K562 (cell line): ENCODE results near the gene TAL1. TPM values are rescaled to one million over a fixed set of nuclear protein-coding genes. Genes with fewer than 3 reads are reported as not detected.

Experiments
- BDP1 ChIP-seq: IDR thresholded peaks from 3 replicates; pipeline ENCODE4 v1.6.1; 2011; ENCODE audit not compliant: insufficient read length, insufficient read depth
- CEBPG ChIP-seq, 3 experiments: fragments of 200-800 bp in 1 of 3; sonication (Bioruptor generic) in 1 of 3; sonication (generic) in 1 of 3; formaldehyde crosslinking in 1 of 3; IDR thresholded peaks in 2 of 3; conservative IDR thresholded peaks in 1 of 3; 2 replicates each; pipeline versions ENCODE4 v1.6.1 to v1.8.0; 2016 to 2022; ENCODE audit warnings: missing compliant biosample characterization in 2 of 3, missing genetic modification characterization in 2 of 3, mild to moderate bottlenecking in 1 of 3, missing genetic modification reagents in 1 of 3
- ELF1 ChIP-seq: fragments of 200-800 bp; sonication (Bioruptor generic); IDR thresholded peaks from 2 replicates; pipeline ENCODE4 v1.6.1; 2016; ENCODE audit warnings: missing genetic modification characterization, missing compliant biosample characterization
- EWSR1 ChIP-seq: fragments of 450-650 bp; IDR thresholded peaks from 2 replicates; pipeline ENCODE4 v1.6.1; 2018; ENCODE audit warnings: borderline replicate concordance, mild to moderate bottlenecking, low read depth, moderate library complexity; ENCODE audit not compliant: partially characterized antibody
- FOXA3 ChIP-seq, 2 experiments: fragments of 450-650 bp in 1 of 2; sonication (generic) in 1 of 2; formaldehyde crosslinking; IDR thresholded peaks in 1 of 2; conservative IDR thresholded peaks in 1 of 2; 2 replicates each; pipeline versions ENCODE4 v1.4.0 to v1.8.0; 2020 to 2022; ENCODE audit warnings: mild to moderate bottlenecking in 2 of 2, missing genetic modification reagents in 1 of 2
- FUS ChIP-seq: fragments of 200-400 bp; formaldehyde crosslinking; optimal IDR thresholded peaks from 2 replicates; pipeline ENCODE3; 2017; ENCODE audit warnings: low read depth, low read length
- HDAC3 ChIP-seq: fragments of 450-650 bp; IDR thresholded peaks from 2 replicates; pipeline ENCODE4 v1.6.1; 2018; ENCODE audit warnings: borderline replicate concordance, mild to moderate bottlenecking, moderate library complexity; ENCODE audit not compliant: partially characterized antibody
- HNRNPL ChIP-seq: fragments of 200-400 bp; formaldehyde crosslinking; IDR thresholded peaks from 2 replicates; pipeline ENCODE4 v1.6.1; 2017; ENCODE audit warnings: low read depth, mild to moderate bottlenecking, low read length
- HNRNPUL1 ChIP-seq: fragments of 200-400 bp; formaldehyde crosslinking; IDR thresholded peaks from 2 replicates; pipeline ENCODE4 v1.6.1; 2017; ENCODE audit warnings: low read length
- KDM5B ChIP-seq: fragments of 200-600 bp; sonication (generic); IDR thresholded peaks from 2 replicates; pipeline ENCODE4 v1.6.1; 2012; ENCODE audit warnings: low read depth, mild to moderate bottlenecking, moderate library complexity, low read length, control low read depth, inconsistent platforms; ENCODE audit not compliant: insufficient replicate concordance
- SRSF7 ChIP-seq: fragments of 200-400 bp; formaldehyde crosslinking; optimal IDR thresholded peaks from 2 replicates; pipeline ENCODE3; 2017; ENCODE audit warnings: mild to moderate bottlenecking, low read depth, low read length
- TBP ChIP-seq: optimal IDR thresholded peaks from 2 replicates; pipeline ENCODE3; 2011; ENCODE audit warnings: low read depth, low read length, improper control_type of control experiment
- TRIM24 ChIP-seq, 2 experiments: fragments of 450-650 bp; IDR thresholded peaks; 2 replicates each; pipeline ENCODE4 v1.6.1; 2016
- U2AF2 ChIP-seq: fragments of 200-400 bp; formaldehyde crosslinking; optimal IDR thresholded peaks from 2 replicates; pipeline ENCODE3; 2017; ENCODE audit warnings: low read depth, mild to moderate bottlenecking, low read length
- ZBTB1 ChIP-seq: sonication (generic); formaldehyde crosslinking; IDR thresholded peaks from 2 replicates; pipeline ENCODE4 v1.8.1; 2023; ENCODE audit warnings: missing genetic modification reagents, low read depth, mild to moderate bottlenecking, borderline replicate concordance
- ZNF707 ChIP-seq: fragments of 250-450 bp; sonication (Bioruptor Pico); conservative IDR thresholded peaks from 2 replicates; pipeline ENCODE4 v1.8.0; 2022; ENCODE audit warnings: inconsistent platforms, mild to moderate bottlenecking, moderate library complexity
- polyA plus RNA-seq, 8 experiments: library from polyadenylated mRNA; depleted of rRNA in 4 of 8; stranded (reverse) in 5 of 8; unstranded in 3 of 8; fragments of >200 nt; fragmentation: Nextera tagmentation in 2 of 8; fragmentation: Illumina TruSeq in 1 of 8; extraction: Ambion mirVana in 2 of 8; extraction: Trizol in 1 of 8; gene quantifications; 2 replicates each; pipeline versions ENCODE4 v1.2.1 to v1.2.3, GENCODE V29; 2011 to 2014; ENCODE audit warnings: inconsistent platforms in 1 of 8, missing spikeins in 1 of 8
- total RNA-seq, 7 experiments: library from RNA; depleted of rRNA in 6 of 7; stranded (reverse); fragments of >200 nt in 6 of 7; fragmentation: Illumina TruSeq in 2 of 7; extraction: Trizol in 2 of 7; gene quantifications; 2 replicates each; pipeline versions ENCODE4 v1.2.1 to v1.2.3, GENCODE V29; 2011 to 2021; ENCODE audit warnings: low replicate concordance in 1 of 7
- TF ChIP-seq, protein P1 (sequence below), 2 experiments: IDR thresholded peaks; 2 replicates each; pipeline ENCODE4 v1.6.1; 2012; ENCODE audit warnings: improper control_type of control experiment in 2 of 2, low read depth in 2 of 2, low read length in 2 of 2, borderline replicate concordance in 1 of 2
- TF ChIP-seq, protein P2 (sequence below): fragments of 250-450 bp; sonication (Bioruptor Pico); IDR thresholded peaks from 2 replicates; pipeline ENCODE4 v1.8.0; 2021; ENCODE audit warnings: moderate library complexity, mild to moderate bottlenecking, inconsistent platforms
- TF ChIP-seq, protein P3 (sequence below): sonication (generic); formaldehyde crosslinking; IDR thresholded peaks from 2 replicates; pipeline ENCODE4 v1.8.0; 2022; ENCODE audit warnings: mild to moderate bottlenecking, low read depth, missing genetic modification reagents
- TF ChIP-seq, protein P4 (sequence below): fragments of 250-450 bp; sonication (Bioruptor Pico); IDR thresholded peaks from 2 replicates; pipeline ENCODE4 v1.4.0; 2020; ENCODE audit warnings: mild to moderate bottlenecking

The TAL1 gene
- total and polyA plus RNA-seq, 9 of the 15 experiments (the other 6 are each of a cell fraction or from before 2014, with no cell fraction given) = 18.5 to 106 (median 59.7) TPM

DNA sequence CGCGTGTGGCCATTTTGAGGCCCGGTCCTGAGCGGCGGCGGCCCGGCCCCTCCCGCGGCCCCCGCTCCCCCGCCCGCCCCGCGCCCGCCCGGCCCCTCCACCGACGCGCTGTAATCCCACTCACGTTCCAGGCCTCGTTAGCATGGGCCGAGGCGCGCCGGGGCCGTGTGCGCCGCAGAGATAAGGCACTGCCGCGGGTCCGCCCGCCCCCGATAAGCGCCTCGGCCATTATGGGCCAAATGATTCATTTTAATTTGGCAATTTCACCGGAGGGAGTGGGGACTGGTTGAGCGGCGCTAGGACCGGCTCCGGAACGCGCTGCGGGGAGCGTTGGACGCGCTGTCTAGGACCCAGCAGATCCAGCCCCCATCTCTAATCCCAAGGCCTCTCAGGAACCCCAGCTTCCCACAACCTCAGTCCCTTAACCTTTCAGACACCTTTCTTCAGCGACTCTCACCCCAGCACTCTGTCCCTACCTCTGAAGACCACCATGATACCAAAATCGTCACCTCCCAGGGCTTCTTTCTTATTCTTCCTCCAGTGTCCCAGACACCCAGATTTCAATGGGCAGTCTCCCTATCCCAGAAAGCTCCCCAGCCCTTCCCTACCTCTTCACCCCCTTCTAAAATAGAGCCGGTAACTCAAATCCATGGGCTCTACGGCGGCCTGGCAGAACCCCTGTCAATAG is at the start of gene TAL1 (continued):
- TF ChIP-seq, protein P1, sequence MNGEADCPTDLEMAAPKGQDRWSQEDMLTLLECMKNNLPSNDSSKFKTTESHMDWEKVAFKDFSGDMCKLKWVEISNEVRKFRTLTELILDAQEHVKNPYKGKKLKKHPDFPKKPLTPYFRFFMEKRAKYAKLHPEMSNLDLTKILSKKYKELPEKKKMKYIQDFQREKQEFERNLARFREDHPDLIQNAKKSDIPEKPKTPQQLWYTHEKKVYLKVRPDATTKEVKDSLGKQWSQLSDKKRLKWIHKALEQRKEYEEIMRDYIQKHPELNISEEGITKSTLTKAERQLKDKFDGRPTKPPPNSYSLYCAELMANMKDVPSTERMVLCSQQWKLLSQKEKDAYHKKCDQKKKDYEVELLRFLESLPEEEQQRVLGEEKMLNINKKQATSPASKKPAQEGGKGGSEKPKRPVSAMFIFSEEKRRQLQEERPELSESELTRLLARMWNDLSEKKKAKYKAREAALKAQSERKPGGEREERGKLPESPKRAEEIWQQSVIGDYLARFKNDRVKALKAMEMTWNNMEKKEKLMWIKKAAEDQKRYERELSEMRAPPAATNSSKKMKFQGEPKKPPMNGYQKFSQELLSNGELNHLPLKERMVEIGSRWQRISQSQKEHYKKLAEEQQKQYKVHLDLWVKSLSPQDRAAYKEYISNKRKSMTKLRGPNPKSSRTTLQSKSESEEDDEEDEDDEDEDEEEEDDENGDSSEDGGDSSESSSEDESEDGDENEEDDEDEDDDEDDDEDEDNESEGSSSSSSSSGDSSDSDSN (IDR thresholded peaks at IDR 0.05; ENCODE audit: borderline replicate concordance in 1 of 2, low read depth in 2 of 2, low read length in 2 of 2) = peak in 1 of 2 experiments; percentile 68; a peak in 2 of 4 replicates
- TF ChIP-seq ELF1 (tag) = peak; percentile 56; the same call in 1 of the 2 replicates
- no peak for TF ChIP-seq FOXA3 (CRISPR knock-in tag; conservative IDR thresholded peaks at IDR 0.05 in 1 of 2, IDR thresholded peaks at IDR 0.05 in 1 of 2)
- no peak for TF ChIP-seq U2AF2
- TF ChIP-seq TRIM24 (IDR thresholded peaks at IDR 0.05) = peak; percentile 62 to 82
- TF ChIP-seq CEBPG (CRISPR knock-in tag; IDR thresholded peaks at IDR 0.05) = no peak
- TF ChIP-seq CEBPG (tag; conservative IDR thresholded peaks at IDR 0.05 in 1 of 2, IDR thresholded peaks at IDR 0.05 in 1 of 2) = no peak
- no peak for TF ChIP-seq HNRNPUL1
- peak; percentile 90 for TF ChIP-seq HDAC3
- TF ChIP-seq, protein P2, sequence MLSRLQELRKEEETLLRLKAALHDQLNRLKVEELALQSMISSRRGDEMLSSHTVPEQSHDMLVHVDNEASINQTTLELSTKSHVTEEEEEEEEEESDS (CRISPR knock-in tag) = no peak
- TF ChIP-seq TBP = no peak
- TF ChIP-seq FUS = no peak
- TF ChIP-seq BDP1 = no peak
- no peak for TF ChIP-seq HNRNPL
- no peak; the same call in 1 of the 2 replicates for TF ChIP-seq ZBTB1 (CRISPR knock-in tag)
- no peak for TF ChIP-seq KDM5B
- no peak for TF ChIP-seq EWSR1
- TF ChIP-seq ZNF707 (CRISPR knock-in tag) = no peak
- TF ChIP-seq, protein P3, sequence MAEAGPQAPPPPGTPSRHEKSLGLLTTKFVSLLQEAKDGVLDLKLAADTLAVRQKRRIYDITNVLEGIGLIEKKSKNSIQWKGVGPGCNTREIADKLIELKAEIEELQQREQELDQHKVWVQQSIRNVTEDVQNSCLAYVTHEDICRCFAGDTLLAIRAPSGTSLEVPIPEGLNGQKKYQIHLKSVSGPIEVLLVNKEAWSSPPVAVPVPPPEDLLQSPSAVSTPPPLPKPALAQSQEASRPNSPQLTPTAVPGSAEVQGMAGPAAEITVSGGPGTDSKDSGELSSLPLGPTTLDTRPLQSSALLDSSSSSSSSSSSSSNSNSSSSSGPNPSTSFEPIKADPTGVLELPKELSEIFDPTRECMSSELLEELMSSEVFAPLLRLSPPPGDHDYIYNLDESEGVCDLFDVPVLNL (CRISPR knock-in tag) = no peak
- TF ChIP-seq SRSF7 = no peak
- TF ChIP-seq, protein P4, sequence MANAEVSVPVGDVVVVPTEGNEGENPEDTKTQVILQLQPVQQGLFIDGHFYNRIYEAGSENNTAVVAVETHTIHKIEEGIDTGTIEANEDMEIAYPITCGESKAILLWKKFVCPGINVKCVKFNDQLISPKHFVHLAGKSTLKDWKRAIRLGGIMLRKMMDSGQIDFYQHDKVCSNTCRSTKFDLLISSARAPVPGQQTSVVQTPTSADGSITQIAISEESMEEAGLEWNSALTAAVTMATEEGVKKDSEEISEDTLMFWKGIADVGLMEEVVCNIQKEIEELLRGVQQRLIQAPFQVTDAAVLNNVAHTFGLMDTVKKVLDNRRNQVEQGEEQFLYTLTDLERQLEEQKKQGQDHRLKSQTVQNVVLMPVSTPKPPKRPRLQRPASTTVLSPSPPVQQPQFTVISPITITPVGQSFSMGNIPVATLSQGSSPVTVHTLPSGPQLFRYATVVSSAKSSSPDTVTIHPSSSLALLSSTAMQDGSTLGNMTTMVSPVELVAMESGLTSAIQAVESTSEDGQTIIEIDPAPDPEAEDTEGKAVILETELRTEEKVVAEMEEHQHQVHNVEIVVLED = peak; percentile 82
